ENCODE results near the gene BSND.
A peak's percentile ranks its signal among the peaks of the same experiment; 100 is the strongest.

Gene BSND

DNA sequence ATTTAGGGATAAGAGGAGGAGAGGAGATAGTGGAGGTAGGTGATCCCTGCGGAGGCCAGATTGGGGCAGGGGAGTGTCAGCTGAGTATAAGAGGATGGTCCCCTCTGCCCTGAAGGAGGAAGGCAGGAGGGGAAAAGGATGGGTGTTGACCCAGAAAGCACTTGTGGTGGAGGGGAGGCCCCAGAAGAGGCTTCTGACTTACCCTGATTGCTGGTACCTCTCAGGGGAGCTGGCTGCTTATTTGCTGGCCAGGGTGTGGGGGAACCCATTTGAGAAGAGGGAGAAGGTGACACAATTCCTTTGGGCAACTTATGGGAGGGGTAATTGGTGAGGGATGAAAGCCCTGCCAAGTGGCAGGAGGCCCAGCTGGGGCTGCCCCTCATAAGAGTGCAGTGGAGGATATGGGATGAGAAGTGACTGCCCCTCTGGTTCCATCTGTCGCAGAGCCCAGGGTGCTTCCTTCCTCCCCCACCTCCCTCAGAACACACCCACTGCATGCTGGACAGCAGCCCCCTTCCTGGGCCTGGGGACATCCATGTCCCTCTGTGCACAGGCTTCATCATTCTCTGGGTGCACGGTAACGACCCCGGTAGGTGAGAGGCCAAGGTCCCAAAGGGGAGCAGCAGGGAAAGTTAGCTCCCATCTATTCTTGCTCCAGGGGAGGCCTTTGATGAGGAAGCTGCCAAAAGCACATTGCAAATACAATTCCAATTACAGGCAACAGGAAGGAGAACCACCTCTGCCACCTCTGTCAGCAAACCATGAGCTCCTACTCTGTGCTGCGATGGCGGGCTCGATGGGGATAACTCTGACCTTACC lies 39.2 kb downstream of the BSND start:
- no peak for TF ChIP-seq NFIC (IDR thresholded peaks at IDR 0.05)
- TF ChIP-seq, protein P1, sequence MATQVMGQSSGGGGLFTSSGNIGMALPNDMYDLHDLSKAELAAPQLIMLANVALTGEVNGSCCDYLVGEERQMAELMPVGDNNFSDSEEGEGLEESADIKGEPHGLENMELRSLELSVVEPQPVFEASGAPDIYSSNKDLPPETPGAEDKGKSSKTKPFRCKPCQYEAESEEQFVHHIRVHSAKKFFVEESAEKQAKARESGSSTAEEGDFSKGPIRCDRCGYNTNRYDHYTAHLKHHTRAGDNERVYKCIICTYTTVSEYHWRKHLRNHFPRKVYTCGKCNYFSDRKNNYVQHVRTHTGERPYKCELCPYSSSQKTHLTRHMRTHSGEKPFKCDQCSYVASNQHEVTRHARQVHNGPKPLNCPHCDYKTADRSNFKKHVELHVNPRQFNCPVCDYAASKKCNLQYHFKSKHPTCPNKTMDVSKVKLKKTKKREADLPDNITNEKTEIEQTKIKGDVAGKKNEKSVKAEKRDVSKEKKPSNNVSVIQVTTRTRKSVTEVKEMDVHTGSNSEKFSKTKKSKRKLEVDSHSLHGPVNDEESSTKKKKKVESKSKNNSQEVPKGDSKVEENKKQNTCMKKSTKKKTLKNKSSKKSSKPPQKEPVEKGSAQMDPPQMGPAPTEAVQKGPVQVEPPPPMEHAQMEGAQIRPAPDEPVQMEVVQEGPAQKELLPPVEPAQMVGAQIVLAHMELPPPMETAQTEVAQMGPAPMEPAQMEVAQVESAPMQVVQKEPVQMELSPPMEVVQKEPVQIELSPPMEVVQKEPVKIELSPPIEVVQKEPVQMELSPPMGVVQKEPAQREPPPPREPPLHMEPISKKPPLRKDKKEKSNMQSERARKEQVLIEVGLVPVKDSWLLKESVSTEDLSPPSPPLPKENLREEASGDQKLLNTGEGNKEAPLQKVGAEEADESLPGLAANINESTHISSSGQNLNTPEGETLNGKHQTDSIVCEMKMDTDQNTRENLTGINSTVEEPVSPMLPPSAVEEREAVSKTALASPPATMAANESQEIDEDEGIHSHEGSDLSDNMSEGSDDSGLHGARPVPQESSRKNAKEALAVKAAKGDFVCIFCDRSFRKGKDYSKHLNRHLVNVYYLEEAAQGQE (IDR thresholded peaks at IDR 0.05; ENCODE audit: low read depth): no peak
- no peak for TF ChIP-seq RAD21 (IDR thresholded peaks at IDR 0.05; ENCODE audit: low read depth)
- TF ChIP-seq, protein P2, sequence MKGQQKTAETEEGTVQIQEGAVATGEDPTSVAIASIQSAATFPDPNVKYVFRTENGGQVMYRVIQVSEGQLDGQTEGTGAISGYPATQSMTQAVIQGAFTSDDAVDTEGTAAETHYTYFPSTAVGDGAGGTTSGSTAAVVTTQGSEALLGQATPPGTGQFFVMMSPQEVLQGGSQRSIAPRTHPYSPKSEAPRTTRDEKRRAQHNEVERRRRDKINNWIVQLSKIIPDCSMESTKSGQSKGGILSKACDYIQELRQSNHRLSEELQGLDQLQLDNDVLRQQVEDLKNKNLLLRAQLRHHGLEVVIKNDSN (IDR thresholded peaks at IDR 0.05): no peak
- TF ChIP-seq CREB1 (IDR thresholded peaks at IDR 0.05; ENCODE audit: low read depth): no peak
- no peak for TF ChIP-seq TEAD4 (IDR thresholded peaks at IDR 0.05)
- no peak for TF ChIP-seq EGR1 (IDR thresholded peaks at IDR 0.05)
- TF ChIP-seq FOXM1 (IDR thresholded peaks at IDR 0.05; ENCODE audit: borderline replicate concordance, low read depth): no peak
- no peak for TF ChIP-seq TCF12 (IDR thresholded peaks at IDR 0.05; ENCODE audit: low read depth)
- TF ChIP-seq EP300 (IDR thresholded peaks at IDR 0.05; ENCODE audit: borderline replicate concordance): no peak

DNA sequence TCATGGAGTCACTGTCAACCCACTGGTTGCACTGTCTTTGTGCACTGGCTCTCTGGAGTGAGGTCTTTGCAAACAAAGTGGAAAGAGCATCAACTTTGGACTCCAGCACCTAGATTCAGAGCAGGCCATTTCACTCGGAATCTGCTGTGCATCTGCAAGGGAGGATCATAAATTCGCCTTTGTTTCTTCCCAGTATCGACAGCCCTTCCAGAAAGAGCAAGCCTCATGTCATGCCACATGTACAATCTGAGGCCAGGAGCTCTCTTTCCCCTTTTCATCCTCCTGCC lies 39.8 kb downstream of the BSND start:
- TF ChIP-seq TCF12 (IDR thresholded peaks at IDR 0.05; ENCODE audit: low read depth) (no peak), NFIC (IDR thresholded peaks at IDR 0.05) (no peak), ZBTB7A (IDR thresholded peaks at IDR 0.05; ENCODE audit: low read depth) (no peak), RAD21 (IDR thresholded peaks at IDR 0.05; ENCODE audit: low read depth) (no peak), FOXM1 (IDR thresholded peaks at IDR 0.05; ENCODE audit: borderline replicate concordance, low read depth) (no peak), TAF1 (IDR thresholded peaks at IDR 0.05; ENCODE audit: low read depth) (no peak), TEAD4 (IDR thresholded peaks at IDR 0.05) (no peak), EGR1 (IDR thresholded peaks at IDR 0.05) (no peak), YY1 (IDR thresholded peaks at IDR 0.05; ENCODE audit: low read depth) (no peak), EP300 (IDR thresholded peaks at IDR 0.05; ENCODE audit: borderline replicate concordance) (no peak), CREB1 (IDR thresholded peaks at IDR 0.05; ENCODE audit: low read depth) (no peak), CEBPB (IDR thresholded peaks at IDR 0.05) (no peak)
- TF ChIP-seq, protein P3, sequence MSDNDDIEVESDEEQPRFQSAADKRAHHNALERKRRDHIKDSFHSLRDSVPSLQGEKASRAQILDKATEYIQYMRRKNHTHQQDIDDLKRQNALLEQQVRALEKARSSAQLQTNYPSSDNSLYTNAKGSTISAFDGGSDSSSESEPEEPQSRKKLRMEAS (IDR thresholded peaks at IDR 0.05): no peak
- TF ChIP-seq, protein P2 (IDR thresholded peaks at IDR 0.05): no peak
- TF ChIP-seq, protein P1 (IDR thresholded peaks at IDR 0.05; ENCODE audit: low read depth): no peak

DNA sequence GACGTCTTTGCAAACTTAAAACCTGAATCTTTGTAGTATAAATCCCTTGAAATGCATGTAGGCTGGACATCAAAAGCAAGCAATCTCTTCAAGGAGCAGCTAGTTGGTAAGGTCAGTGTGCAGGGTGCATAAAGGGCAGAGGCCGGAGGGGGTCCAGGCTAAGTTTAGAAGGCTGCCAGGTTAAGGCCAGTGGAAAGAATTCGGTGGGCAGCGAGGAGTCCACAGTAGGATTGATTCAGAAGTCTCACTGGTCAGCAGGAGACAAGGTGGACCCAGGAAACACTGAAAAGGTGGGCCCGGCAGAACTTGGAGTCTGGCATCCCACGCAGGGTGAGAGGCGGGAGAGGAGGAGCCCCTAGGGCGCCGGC lies 40.2 kb downstream of the BSND start:
- TF ChIP-seq RAD21 (IDR thresholded peaks at IDR 0.05; ENCODE audit: low read depth): no peak
- TF ChIP-seq EGR1 (IDR thresholded peaks at IDR 0.05): peak; percentile 55

DNA sequence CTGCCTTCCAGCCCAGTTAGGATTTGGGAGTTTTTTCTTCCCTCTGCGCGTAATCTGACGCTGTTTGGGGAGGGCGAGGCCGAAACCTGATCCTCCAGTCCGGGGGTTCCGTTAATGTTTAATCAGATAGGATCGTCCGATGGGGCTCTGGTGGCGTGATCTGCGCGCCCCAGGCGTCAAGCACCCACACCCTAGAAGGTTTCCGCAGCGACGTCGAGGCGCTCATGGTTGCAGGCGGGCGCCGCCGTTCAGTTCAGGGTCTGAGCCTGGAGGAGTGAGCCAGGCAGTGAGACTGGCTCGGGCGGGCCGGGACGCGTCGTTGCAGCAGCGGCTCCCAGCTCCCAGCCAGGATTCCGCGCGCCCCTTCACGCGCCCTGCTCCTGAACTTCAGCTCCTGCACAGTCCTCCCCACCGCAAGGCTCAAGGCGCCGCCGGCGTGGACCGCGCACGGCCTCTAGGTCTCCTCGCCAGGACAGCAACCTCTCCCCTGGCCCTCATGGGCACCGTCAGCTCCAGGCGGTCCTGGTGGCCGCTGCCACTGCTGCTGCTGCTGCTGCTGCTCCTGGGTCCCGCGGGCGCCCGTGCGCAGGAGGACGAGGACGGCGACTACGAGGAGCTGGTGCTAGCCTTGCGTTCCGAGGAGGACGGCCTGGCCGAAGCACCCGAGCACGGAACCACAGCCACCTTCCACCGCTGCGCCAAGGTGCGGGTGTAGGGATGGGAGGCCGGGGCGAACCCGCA lies 40.8 kb downstream of the BSND start, which contains the start of gene PCSK9:
Gene PCSK9, plus strand, starts transcription at position 207 of the 741 bp plus-strand sequence. Its CDS starts 290 bp downstream, at position 497.
- no peak for TF ChIP-seq ZBTB7A (IDR thresholded peaks at IDR 0.05; ENCODE audit: low read depth)
- no peak for TF ChIP-seq EGR1 (IDR thresholded peaks at IDR 0.05)
- TF ChIP-seq RAD21 (IDR thresholded peaks at IDR 0.05; ENCODE audit: low read depth): no peak
- TF ChIP-seq CEBPB (IDR thresholded peaks at IDR 0.05): no peak
- no peak; the same call in 1 of the 2 replicates for TF ChIP-seq EP300 (IDR thresholded peaks at IDR 0.05; ENCODE audit: borderline replicate concordance)
- TF ChIP-seq CREB1 (IDR thresholded peaks at IDR 0.05; ENCODE audit: low read depth): peak; percentile 43; the same call in 1 of the 2 replicates
- no peak for TF ChIP-seq NFIC (IDR thresholded peaks at IDR 0.05)
- TF ChIP-seq, protein P3 (IDR thresholded peaks at IDR 0.05): peak; percentile 96

DNA sequence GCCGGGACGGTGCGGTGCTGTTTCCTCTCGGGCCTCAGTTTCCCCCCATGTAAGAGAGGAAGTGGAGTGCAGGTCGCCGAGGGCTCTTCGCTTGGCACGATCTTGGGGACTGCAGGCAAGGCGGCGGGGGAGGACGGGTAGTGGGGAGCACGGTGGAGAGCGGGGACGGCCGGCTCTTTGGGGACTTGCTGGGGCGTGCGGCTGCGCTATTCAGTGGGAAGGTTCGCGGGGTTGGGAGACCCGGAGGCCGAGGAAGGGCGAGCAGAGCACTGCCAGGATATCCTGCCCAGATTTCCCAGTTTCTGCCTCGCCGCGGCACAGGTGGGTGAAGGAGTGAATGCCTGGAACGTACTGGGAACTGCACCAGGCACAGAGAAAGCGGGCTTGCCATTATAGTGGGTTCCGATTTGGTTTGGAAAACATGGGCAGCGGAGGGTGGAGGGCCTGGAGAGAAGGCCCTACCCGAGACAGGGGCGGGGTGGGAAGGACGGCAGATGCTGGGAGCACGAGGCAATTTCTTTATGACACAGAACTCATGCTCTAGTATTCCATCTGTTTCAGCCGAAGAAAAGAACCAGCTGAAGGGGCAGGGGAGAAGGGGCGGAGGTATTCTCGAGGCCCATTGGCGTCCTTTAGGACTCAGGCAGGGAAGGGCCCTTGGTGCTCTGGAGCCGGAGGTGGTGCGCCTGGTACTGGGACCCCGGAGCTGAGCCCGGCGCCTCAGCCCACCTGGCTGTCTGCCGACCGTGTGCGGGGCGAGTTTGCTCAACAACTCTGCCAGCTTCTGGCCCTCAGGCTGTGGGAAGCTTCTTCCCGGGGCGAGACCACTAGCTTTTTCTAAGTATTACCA lies 41.6 kb downstream of the BSND start:
- TF ChIP-seq EP300 (IDR thresholded peaks at IDR 0.05; ENCODE audit: borderline replicate concordance) (no peak), ZBTB7A (IDR thresholded peaks at IDR 0.05; ENCODE audit: low read depth) (no peak), TEAD4 (IDR thresholded peaks at IDR 0.05) (no peak), TCF12 (IDR thresholded peaks at IDR 0.05; ENCODE audit: low read depth) (no peak), EGR1 (IDR thresholded peaks at IDR 0.05) (no peak), NFIC (IDR thresholded peaks at IDR 0.05) (no peak), YY1 (IDR thresholded peaks at IDR 0.05; ENCODE audit: low read depth) (no peak), TAF1 (IDR thresholded peaks at IDR 0.05; ENCODE audit: low read depth) (no peak)
- TF ChIP-seq, protein P1 (IDR thresholded peaks at IDR 0.05; ENCODE audit: low read depth): no peak
- TF ChIP-seq, protein P2 (IDR thresholded peaks at IDR 0.05): no peak
- TF ChIP-seq, protein P3 (IDR thresholded peaks at IDR 0.05): no peak
